B cell (primary cell): ENCODE results near the gene MDC1.

Experiments used
- CTCF ChIP-seq: fragments of 200-600 bp; IDR thresholded peaks from one replicate; pipeline ENCODE4 v1.8.0; 2022; ENCODE audit warnings: antibody characterized with exemption, mild to moderate bottlenecking
- EZH2 ChIP-seq: IDR thresholded peaks from 2 replicates; pipeline ENCODE4 v1.6.1; 2012; ENCODE audit warnings: borderline replicate concordance, low read depth, mild to moderate bottlenecking, moderate library complexity, low read length; ENCODE audit not compliant: insufficient read depth, poor library complexity, severe bottlenecking

- TF ChIP-seq CTCF (no peak), EZH2 (no peak)
These were observed 15.3 kb upstream of the MDC1 start for GRCh38 chr6:30732237-30732943.
